Liver (tissue), 3 donors: ENCODE measurements around the gene DIP2C.

Experiments used
- EGR1 ChIP-seq, 2 donors: IDR thresholded peaks; 2 replicates each; pipeline ENCODE4 v1.6.1; 2016 to 2018; ENCODE audit warnings: antibody characterized with exemption in 2 of 2, low read depth in 2 of 2
- FOXA1 ChIP-seq: IDR thresholded peaks from 2 replicates; pipeline ENCODE4 v1.6.1; 2016; ENCODE audit warnings: antibody characterized with exemption
- GABPA ChIP-seq, 2 donors: IDR thresholded peaks in 1 of 2; conservative IDR thresholded peaks in 1 of 2; 2 replicates each; pipeline ENCODE4 v1.6.1; 2016; ENCODE audit warnings: antibody characterized with exemption in 2 of 2, mild to moderate bottlenecking in 1 of 2, moderate library complexity in 1 of 2
- HNF4G ChIP-seq: IDR thresholded peaks from 2 replicates; pipeline ENCODE4 v1.6.1; 2016; ENCODE audit warnings: antibody characterized with exemption
- RAD21 ChIP-seq, 2 donors: IDR thresholded peaks; 2 replicates each; pipeline ENCODE4 v1.6.1; 2016; ENCODE audit warnings: antibody characterized with exemption in 2 of 2, mild to moderate bottlenecking in 2 of 2
- RXRA ChIP-seq, 2 donors: IDR thresholded peaks; 2 replicates each; pipeline ENCODE4 v1.6.1; 2017 to 2018; ENCODE audit warnings: antibody characterized with exemption in 2 of 2, mild to moderate bottlenecking in 1 of 2
- SP1 ChIP-seq: IDR thresholded peaks from 2 replicates; pipeline ENCODE4 v1.6.1; 2018; ENCODE audit warnings: antibody characterized with exemption, mild to moderate bottlenecking
- YY1 ChIP-seq: IDR thresholded peaks from 2 replicates; pipeline ENCODE4 v1.6.1; 2016; ENCODE audit warnings: antibody characterized with exemption, mild to moderate bottlenecking
- TF ChIP-seq, protein P1 (sequence below): fragments of 150-350 bp; IDR thresholded peaks from 2 replicates; pipeline ENCODE4 v1.5.1; 2017; ENCODE audit warnings: improper control_type of control experiment, low read depth, low read length; ENCODE audit not compliant: missing input control
- TF ChIP-seq, protein P2 (sequence below): IDR thresholded peaks from 2 replicates; pipeline ENCODE4 v1.6.1; 2016; ENCODE audit warnings: antibody characterized with exemption
- TF ChIP-seq, protein P3 (sequence below): IDR thresholded peaks from 2 replicates; pipeline ENCODE4 v1.6.1; 2016; ENCODE audit warnings: antibody characterized with exemption
- donor health status: healthy.
- donor health status: healthy.

DNA sequence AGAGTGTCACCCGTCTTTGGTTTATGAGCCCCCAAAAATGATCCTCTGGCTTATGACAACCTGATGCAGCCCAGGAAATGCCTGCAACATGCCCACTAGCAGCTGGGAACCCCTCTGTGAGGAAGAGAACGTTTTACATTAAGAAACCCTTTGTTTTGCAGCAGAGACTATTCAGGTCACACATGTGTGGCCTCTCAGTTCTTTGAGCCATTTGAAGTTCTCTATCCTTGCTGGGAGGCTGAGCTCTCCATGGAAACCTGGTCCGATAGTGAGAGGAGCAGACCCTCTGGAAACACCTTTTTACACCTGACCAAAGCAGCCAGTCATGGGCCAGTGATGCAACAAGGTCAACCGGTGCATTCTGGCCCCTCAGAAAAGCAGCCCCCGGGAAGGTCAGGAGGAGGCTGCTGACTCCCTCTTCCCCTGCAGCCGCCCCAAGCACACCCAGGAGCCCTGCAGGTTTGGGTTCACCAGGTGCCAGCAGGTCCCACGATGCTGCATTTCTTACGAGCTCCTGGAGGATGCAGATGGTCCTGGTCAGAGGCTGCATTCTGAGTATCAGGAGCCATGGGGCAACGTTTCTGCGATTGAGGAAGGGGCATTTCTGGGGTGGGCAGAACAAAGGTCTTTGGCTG lies 419.9 kb downstream of the DIP2C start:
- TF ChIP-seq, protein P1, sequence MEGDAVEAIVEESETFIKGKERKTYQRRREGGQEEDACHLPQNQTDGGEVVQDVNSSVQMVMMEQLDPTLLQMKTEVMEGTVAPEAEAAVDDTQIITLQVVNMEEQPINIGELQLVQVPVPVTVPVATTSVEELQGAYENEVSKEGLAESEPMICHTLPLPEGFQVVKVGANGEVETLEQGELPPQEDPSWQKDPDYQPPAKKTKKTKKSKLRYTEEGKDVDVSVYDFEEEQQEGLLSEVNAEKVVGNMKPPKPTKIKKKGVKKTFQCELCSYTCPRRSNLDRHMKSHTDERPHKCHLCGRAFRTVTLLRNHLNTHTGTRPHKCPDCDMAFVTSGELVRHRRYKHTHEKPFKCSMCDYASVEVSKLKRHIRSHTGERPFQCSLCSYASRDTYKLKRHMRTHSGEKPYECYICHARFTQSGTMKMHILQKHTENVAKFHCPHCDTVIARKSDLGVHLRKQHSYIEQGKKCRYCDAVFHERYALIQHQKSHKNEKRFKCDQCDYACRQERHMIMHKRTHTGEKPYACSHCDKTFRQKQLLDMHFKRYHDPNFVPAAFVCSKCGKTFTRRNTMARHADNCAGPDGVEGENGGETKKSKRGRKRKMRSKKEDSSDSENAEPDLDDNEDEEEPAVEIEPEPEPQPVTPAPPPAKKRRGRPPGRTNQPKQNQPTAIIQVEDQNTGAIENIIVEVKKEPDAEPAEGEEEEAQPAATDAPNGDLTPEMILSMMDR = no peak
- TF ChIP-seq FOXA1 = no peak
- no peak for TF ChIP-seq RXRA (IDR thresholded peaks at IDR 0.05)
- TF ChIP-seq SP1 = no peak
- no peak for TF ChIP-seq EGR1 (IDR thresholded peaks at IDR 0.05; ENCODE audit: low read depth in 2 of 2)
- TF ChIP-seq, protein P2, sequence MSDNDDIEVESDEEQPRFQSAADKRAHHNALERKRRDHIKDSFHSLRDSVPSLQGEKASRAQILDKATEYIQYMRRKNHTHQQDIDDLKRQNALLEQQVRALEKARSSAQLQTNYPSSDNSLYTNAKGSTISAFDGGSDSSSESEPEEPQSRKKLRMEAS = no peak
- TF ChIP-seq RAD21 (IDR thresholded peaks at IDR 0.05) = no peak
- TF ChIP-seq GABPA (IDR thresholded peaks at IDR 0.05 in 1 of 2, conservative IDR thresholded peaks at IDR 0.05 in 1 of 2) = no peak
- TF ChIP-seq HNF4G = no peak
- TF ChIP-seq, protein P3, sequence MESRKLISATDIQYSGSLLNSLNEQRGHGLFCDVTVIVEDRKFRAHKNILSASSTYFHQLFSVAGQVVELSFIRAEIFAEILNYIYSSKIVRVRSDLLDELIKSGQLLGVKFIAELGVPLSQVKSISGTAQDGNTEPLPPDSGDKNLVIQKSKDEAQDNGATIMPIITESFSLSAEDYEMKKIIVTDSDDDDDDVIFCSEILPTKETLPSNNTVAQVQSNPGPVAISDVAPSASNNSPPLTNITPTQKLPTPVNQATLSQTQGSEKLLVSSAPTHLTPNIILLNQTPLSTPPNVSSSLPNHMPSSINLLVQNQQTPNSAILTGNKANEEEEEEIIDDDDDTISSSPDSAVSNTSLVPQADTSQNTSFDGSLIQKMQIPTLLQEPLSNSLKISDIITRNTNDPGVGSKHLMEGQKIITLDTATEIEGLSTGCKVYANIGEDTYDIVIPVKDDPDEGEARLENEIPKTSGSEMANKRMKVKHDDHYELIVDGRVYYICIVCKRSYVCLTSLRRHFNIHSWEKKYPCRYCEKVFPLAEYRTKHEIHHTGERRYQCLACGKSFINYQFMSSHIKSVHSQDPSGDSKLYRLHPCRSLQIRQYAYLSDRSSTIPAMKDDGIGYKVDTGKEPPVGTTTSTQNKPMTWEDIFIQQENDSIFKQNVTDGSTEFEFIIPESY = no peak
- no peak for TF ChIP-seq YY1
